EH (cell line): Measurements from ENCODE around the gene PNPLA7.
"Not testable (repeated sequence)": the region's sequence is repeated elsewhere in the genome, so short reads cannot be mapped to it uniquely, and the experiment has no call there.

Source experiments
- DNase-seq: peaks from one replicate; pipeline ENCODE4 v3.0.0-alpha.2; 2015; ENCODE audit warnings: low read depth

The PNPLA7 gene

GRCh38 chr9:137550231-137550621 is at the start of gene PNPLA7:
Gene PNPLA7 (minus strand): TSS chr9:137550402. CDS start chr9:137550197, 205 bp downstream.
- DNase-seq, result peak; percentile 74

DNA sequence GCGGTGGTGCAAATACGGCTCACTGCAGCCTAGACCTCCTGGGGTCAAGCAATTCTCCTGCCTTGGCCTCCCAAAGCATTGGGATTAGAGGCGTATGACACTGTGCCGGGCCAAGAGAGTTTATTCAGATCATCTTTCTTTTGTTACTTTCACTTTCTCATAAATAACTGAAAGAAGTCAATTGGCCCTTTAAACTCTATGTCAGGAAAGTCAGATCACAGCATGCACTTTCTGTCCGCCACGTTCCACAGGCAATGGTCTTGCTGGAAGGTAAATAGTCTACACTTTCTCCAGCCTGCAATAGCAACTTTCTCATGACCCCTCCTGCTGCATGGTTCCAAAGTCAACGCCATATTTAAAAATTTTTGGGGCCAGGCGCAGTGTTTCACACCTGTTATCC is 48.7 kb upstream of the PNPLA7 start:
- DNase-seq, result no peak

DNA sequence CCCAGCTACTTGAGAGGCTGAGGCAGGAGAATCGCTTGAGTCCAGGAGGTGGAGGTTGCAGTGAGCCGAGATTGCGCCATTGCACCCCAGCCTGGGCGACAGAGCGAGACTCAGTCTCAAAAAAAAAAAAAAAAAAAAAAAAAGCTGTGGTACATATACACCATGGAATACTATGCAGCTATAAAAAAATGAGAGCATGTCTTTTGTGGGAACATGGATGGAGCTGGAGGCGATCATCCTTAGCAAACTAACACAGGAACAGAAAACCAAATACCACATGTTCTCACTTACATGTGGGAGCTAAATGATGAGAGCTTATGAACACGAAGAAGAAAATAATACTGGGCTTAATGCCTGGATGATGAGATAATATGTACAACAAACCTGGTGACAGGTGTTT is 46.4 kb upstream of the PNPLA7 start:
- DNase-seq, result not testable (repeated sequence)

DNA sequence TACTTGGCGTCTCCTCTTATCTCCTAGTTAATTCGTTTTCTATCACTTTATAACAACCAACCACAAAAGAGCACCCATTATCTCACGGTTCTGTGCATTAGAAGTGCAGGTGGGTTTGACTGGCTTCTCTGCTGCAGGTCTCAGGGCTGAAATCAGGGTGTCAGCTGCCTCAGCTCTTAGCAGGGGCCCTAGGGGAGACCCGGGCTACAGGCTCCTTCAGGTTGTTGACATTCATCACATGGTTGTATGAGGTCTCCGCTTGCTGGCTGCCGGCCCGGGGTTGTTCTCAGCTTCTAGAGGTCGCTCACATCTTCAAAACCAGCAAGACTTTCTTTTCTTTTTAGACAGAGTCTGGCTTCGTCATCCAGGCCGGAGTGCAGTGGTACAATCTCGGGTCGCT is 43.0 kb upstream of the PNPLA7 start:
- no peak for DNase-seq

DNA sequence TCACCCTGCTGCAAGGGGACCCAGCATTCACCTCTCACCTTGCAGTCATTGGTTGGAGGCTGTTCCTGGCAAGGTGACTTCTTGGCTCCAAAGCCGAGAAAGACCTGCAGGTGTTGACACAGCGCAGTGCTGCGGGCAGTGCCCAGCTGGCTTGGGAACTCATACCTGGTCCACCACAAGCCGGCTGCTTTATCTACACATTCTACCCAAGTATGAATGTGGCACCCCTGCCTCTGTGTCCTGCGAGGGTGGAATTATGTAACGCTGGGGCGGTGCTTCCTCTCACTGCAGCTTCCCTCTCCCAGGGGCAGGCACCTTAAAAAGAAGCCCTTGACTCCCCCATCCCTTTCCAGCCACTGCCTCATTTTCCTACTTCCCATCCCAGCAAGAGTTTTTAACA is 42.6 kb upstream of the PNPLA7 start:
- DNase-seq, result no peak

DNA sequence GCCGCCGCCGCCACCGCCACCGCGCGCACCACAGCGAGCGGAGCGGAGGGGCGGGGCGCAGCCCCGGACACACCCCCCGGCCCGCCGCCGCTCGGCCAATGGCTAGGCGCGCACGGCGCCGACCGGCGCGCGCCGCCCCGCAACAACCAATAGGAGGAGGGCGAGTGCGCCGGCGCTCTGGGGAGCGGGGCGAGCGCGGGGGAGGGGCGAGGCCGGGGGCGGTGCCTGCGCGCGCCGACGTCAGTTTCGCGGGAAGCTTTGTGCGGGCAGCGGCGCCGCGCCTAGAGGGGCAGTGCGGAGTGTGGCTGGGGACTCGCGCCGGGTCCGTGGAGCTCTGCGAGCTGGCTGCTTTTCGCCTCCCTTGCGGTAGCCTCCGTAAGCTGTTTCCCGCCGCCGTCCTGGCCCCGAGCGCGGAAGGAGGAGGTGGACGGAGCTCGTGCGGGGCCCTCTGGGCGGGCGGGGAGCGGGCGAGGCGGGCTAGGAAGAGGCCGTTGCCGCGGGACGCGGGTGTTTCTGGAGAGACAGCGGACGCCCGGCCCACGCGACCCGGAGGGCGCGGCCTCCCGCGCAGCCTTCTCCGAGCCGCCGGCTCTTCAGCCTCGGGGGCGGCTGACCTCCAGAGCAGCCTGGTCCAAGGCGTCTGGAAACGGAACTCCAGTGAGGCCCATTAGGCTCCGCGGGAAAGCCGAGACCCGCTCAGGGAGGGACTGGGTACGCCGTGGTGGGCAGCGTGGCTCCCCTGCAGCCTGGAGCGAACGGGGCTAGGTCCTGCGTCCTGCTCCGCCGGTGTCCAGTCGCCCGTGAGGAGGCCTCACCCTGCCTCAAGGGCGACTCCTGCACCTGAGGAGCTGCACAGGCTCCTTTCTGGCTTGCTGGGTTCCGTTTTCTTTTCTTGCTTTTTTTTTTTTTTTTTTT is 40.5 kb upstream of the PNPLA7 start, which contains the start of gene ZMYND19:
TSS of gene ZMYND19 (minus strand) at position 44 of the 915 bp plus-strand sequence. CDS start 249 bp downstream, outside the sequence.
- DNase-seq, result peak; percentile 87

GRCh38 chr9:137590123-137590468 is 39.9 kb upstream of the PNPLA7 start:
- no peak for DNase-seq

GRCh38 chr9:137589441-137590122 is 39.4 kb upstream of the PNPLA7 start:
- DNase-seq, result peak; percentile 38

DNA sequence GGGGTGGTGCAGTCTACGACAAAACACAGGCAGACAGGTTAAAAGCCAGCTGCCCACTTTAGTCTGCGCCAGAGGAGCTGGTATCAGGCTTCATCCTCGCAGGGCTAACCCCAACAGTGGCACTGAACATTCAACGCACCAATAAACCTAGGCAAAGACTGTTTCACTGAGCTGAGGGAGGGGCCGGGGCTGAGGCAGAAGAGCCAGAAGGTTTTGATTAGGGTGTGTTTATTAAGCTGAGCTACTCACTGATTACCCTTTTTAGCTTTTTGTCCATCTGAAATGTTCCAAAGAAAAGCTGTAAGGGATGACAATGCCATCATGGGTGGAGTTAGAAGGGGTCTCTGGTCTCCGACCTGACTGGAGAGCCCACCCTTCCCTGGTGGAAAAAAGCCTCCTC is 38.7 kb upstream of the PNPLA7 start:
- no peak for DNase-seq

DNA sequence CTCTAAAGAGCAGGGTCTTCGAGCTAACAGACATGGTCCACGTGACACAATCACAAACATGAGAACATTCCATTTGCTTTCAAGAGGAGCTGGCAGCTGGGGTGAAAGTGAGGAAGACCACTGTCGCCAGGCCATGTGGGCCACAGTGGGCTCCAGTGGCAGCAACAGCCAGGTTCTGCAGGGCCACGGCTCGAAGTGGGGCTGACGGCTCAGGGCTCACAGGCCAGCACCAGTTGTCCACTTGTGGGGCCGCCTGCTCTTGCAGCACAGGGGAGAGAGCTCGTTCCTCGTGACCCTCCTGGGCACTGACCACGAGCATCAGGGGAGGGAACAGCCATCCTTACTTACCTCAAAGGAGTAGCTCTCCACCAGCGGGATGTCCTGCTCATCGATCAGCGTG is 38.1 kb upstream of the PNPLA7 start:
- no peak for DNase-seq

- DNase-seq, result no peak
These were observed 36.7 kb upstream of the PNPLA7 start for GRCh38 chr9:137586854-137587253.

DNA sequence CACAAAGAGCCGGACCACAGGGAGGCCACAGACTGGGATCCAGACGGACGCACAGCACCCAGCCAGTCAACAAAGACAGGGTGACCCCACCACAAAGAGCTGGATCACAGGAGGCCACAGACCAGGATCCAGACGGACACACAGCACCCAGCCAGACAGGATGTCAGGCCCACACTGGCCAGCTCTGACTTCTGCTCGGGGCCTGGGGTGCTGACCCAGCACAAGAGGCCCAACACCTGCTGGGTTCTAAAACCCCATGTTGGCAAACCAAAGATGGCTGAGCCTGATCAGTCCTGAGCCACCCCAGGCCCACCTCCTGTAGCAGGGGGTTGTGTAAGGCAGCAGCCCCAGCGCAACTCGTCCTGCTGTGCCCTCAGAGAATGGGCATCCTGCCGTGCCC is 33.8 kb upstream of the PNPLA7 start:
- no peak for DNase-seq

- no peak for DNase-seq
These were observed 33.1 kb upstream of the PNPLA7 start for GRCh38 chr9:137583347-137583746.

GRCh38 chr9:137582286-137582860 is 32.2 kb upstream of the PNPLA7 start:
- peak; percentile 18 for DNase-seq

DNA sequence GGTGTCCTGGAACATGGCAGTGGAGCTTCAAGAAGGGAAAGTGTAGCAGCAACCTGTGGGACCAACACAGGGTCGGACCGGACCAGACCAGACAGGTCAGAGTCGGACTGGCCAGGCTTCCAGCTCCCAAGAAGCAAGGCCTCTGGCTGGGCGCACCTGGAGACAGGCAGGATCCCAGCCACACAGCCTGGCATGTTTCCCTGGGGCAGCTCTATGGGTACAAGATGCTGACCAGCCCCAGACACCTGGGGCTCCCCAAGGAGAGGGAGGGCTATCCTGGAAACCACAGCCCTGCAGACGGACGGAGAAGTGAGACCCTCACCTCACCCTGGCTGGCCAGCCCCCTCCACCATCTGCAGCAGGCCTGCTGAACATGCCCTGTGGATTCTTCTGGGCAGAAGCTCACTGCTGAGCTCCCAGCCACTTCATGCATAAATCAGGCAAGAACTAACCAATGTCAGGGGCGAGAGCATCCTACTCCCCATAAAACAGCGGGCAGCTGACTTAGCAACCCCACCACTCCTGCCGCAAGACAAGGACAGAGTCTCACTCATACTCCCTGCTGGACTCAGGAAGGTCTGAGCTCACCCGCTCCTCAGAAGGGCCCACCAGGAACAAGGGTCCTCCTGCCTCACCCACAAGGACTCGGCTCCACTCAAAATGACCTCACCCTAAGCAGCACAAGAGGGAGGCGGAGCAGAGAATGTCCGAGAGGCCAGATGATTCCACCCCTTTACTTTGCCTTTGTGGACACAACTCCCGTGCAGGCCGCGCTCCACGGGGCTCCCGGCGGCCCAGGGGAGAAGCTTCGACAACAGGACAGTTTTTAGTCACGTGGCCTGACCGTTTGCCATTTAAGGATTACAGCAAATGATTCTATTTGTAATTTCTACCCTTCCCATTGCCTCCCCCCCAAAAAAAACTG is 31.4 kb upstream of the PNPLA7 start:
- DNase-seq, result no peak

GRCh38 chr9:137580954-137581322 is 30.7 kb upstream of the PNPLA7 start:
- no peak for DNase-seq

GRCh38 chr9:137580209-137580953 is 30.2 kb upstream of the PNPLA7 start:
- no peak for DNase-seq

DNA sequence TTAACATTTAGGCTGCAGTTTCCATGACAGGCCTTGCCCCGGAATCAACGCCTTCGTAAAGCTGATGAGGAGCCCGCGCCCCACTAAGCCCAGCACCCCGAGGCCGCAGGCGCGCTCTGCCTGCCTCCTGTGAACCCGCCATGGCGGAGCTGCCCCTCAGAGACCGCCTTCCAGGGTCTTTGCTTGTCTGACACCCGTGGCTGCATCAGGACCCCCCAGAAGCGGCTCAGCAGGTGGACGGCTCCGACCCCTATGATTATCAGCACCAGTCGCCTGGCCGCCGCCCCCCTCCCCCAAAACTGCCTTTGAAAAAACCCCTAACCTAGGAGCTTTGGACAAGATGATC is 29.0 kb upstream of the PNPLA7 start:
- no peak for DNase-seq

GRCh38 chr9:137578518-137579258 is 28.5 kb upstream of the PNPLA7 start, which contains the start of gene DPH7:
Gene DPH7 (minus strand): TSS chr9:137578925. CDS start chr9:137578777, 148 bp downstream.
- peak; percentile 91 for DNase-seq

GRCh38 chr9:137575716-137576411 is 25.7 kb upstream of the PNPLA7 start:
- no peak for DNase-seq
